C4-2B (cell line): ENCODE data around the gene PIGU.
A peak's percentile ranks its signal among the peaks of the same experiment; 100 is the strongest.
"Not testable (repeated sequence)": the region's sequence is repeated elsewhere in the genome, so short reads cannot be mapped to it uniquely, and the experiment has no call there.

Experiments used
- H3K27ac ChIP-seq: fragments of 450-650 bp; 2 replicates; pipeline ENCODE4 v1.5.1; 2017
- ZFX ChIP-seq: fragments of 450-650 bp; IDR thresholded peaks from 2 replicates; pipeline ENCODE4 v1.6.1; 2017
- TF ChIP-seq, protein P1 (sequence below): fragments of 450-650 bp; conservative IDR thresholded peaks from 2 replicates; pipeline ENCODE4 v1.5.1; 2017; ENCODE audit warnings: mild to moderate bottlenecking

PIGU gene

DNA sequence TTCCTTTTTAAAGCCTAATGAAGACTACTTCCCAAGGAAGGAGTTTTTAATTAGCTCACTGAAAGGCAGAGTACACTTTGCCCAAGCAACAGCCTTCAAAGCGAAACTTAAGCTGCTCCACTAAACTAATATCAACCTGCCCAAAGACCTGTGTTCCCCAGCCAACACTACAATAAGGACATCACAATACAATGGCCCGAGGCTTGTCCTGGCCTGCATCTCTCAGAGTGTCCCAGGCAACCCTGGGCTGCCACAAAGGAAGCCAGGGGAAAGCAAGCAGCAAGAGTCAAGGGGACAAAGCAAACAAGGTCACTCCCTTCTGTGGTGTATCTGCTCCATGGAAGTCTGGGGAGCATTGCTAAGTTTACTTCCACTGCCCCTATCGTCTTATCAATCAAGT is 52.3 kb downstream of the PIGU start:
- H3K27ac ChIP-seq = no peak overlapping the region
- no peak for TF ChIP-seq ZFX
- TF ChIP-seq, protein P1, sequence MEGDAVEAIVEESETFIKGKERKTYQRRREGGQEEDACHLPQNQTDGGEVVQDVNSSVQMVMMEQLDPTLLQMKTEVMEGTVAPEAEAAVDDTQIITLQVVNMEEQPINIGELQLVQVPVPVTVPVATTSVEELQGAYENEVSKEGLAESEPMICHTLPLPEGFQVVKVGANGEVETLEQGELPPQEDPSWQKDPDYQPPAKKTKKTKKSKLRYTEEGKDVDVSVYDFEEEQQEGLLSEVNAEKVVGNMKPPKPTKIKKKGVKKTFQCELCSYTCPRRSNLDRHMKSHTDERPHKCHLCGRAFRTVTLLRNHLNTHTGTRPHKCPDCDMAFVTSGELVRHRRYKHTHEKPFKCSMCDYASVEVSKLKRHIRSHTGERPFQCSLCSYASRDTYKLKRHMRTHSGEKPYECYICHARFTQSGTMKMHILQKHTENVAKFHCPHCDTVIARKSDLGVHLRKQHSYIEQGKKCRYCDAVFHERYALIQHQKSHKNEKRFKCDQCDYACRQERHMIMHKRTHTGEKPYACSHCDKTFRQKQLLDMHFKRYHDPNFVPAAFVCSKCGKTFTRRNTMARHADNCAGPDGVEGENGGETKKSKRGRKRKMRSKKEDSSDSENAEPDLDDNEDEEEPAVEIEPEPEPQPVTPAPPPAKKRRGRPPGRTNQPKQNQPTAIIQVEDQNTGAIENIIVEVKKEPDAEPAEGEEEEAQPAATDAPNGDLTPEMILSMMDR = no peak

GRCh38 chr20:34622821-34623451 is 54.0 kb downstream of the PIGU start:
- TF ChIP-seq, protein P1 = no peak
- TF ChIP-seq ZFX = no peak
- H3K27ac ChIP-seq = peak overlapping the region; percentile 61

- TF ChIP-seq, protein P1 = no peak
- TF ChIP-seq ZFX = no peak
- H3K27ac ChIP-seq = no peak overlapping the region
Measured at GRCh38 chr20:34621383-34622367, 55.2 kb downstream of the PIGU start.

- TF ChIP-seq, protein P1 = no peak
- no peak for TF ChIP-seq ZFX
- H3K27ac ChIP-seq = no peak overlapping the region
Measured at GRCh38 chr20:34621036-34621343, 55.9 kb downstream of the PIGU start.

DNA sequence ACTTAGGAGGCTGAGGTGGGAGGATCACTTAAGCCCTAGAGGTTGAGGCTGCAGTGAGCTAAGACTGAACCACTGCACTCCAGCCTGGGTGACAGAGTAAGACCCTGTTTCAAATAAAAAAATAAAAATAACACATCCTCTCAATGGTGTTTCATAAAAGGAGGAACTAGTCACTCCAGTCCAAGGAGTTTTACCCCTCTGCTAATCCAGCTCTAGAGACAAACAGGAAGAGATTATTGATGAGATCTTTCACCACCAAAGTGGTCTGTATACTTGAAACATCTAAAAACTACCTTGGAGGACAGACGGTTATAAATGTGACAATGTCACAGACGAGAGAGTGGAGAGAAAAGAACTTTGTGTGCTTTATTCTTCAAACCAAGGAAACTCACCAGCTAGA is 58.2 kb downstream of the PIGU start:
- no peak overlapping the region for H3K27ac ChIP-seq
- TF ChIP-seq ZFX = no peak
- TF ChIP-seq, protein P1 = no peak

DNA sequence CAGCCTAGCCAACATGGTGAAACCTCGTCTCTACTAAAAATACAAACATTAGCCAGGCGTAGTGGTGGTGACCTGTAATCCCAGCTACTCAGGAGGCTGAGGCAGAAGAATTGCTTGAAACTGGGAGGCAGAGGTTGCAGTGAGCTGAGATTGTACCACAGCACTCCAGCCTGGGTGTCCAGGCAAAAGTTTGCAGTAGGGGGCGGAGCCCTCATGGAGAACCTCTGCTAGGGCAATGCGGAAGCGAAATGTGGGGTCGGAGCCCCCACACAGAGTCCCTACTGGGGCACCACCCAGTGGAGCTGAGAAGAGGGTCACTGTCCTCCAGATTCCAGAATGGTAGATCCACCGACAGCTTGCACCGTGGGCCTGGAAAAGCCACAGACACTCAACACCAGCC is 60.0 kb downstream of the PIGU start:
- not testable (repeated sequence) for H3K27ac ChIP-seq

DNA sequence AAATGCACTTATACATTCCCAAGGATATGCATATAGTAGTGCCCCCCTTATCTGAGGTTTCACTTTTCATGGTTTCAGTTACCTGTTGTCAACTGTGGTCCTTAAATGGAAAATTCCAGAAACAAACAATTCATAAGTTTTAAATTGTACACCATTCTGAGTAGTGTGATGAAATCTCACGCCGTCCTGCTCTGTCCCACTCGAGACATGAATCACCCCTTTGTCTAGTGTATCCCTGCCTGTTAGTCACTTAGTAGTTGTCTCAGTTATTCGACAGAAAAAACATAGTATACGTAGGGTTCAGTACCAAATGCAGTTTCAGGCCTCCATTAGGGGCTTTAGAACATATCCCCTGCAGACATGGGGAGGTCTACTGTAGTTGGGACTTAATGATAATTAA is 61.4 kb downstream of the PIGU start:
- TF ChIP-seq, protein P1 = no peak
- TF ChIP-seq ZFX = no peak
- no peak overlapping the region for H3K27ac ChIP-seq

DNA sequence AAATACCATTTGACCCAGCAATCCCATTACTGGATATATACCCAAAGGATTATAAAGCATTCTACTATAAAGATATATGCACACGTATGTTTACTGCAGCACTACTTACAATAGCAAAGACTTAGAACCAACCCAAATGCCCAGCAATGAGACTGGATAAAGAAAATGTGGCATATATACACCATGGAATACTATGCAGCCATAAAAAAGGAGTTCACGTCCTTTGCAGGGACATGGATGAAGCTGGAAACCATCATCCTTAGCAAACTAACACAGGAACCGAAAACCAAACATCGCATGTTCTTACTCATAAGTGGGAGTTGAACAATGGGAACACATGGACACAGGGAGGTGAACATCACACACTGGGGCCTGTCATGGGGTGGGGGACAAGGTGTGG is 64.9 kb downstream of the PIGU start:
- not testable (repeated sequence) for H3K27ac ChIP-seq
